ENCODE results near the gene FTSJ3.

DNA sequence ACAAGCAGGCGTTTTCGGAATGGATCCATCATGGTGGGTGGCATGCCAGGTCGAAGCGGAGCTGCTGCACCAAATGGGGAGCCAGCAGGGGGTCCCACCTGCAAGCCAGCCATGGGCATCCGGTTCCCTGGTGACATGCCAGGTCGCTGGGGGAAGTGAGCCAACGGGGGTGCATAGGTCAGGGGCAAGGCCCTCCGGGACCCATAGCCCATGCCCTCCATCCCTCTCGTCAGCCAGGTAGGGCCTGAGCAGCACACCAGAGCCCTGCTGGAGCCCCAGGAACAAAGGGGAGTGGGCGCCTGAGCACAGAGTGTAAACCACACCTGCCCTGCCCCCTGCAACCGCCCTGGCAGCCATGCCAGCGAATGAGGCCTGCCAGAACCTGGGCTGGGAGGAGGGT lies 10.0 kb upstream of the FTSJ3 start:
- TF ChIP-seq, protein P1, sequence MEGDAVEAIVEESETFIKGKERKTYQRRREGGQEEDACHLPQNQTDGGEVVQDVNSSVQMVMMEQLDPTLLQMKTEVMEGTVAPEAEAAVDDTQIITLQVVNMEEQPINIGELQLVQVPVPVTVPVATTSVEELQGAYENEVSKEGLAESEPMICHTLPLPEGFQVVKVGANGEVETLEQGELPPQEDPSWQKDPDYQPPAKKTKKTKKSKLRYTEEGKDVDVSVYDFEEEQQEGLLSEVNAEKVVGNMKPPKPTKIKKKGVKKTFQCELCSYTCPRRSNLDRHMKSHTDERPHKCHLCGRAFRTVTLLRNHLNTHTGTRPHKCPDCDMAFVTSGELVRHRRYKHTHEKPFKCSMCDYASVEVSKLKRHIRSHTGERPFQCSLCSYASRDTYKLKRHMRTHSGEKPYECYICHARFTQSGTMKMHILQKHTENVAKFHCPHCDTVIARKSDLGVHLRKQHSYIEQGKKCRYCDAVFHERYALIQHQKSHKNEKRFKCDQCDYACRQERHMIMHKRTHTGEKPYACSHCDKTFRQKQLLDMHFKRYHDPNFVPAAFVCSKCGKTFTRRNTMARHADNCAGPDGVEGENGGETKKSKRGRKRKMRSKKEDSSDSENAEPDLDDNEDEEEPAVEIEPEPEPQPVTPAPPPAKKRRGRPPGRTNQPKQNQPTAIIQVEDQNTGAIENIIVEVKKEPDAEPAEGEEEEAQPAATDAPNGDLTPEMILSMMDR (IDR thresholded peaks at IDR 0.05; ENCODE audit: insufficient read depth, low read depth, low read length), result no peak
- no peak for TF ChIP-seq EZH2 (IDR thresholded peaks at IDR 0.05; ENCODE audit: insufficient read depth, low read length)

Data from astrocyte (in vitro differentiated cells and primary cell).